Measurements from ENCODE around the gene TRAPPC4. TPM values are rescaled to one million over a fixed set of nuclear protein-coding genes. Genes with fewer than 3 reads are reported as not detected.
"Not testable (repeated sequence)": the region's sequence is repeated elsewhere in the genome, so short reads cannot be mapped to it uniquely, and the experiment has no call there.

Gene TRAPPC4
- total RNA-seq, 1 donor from 2014 or later: 60.1 TPM

- Mint-ChIP-seq H3K9me3 (no peaks in the 10 kb centered on the region), H3K27ac (peak overlapping the region; percentile 0), H3K36me3 (ENCODE audit: low read depth) (peaks cover 22% of the 10 kb centered on the region), H3K4me1 (peaks cover 15% of the 10 kb centered on the region), H3K27me3 (no peaks in the 10 kb centered on the region), H3K4me3 (peak overlapping the region; percentile 85)
- no peak for DNase-seq
- ChIA-PET POLR2A (interaction anchor here (1.0 to 2.7 kb wide), 5 partner anchors 11 to 55 kb away, joined by 3 to 21 read pairs (median 5); partner anchors contain the start of genes HMBS, RPS25, TRAPPC4 and VPS11), CTCF (no interaction called here)
- intact Hi-C loops (cut with micrococcal nuclease): loop anchor here (1.0 to 2.0 kb wide), 11 partner anchors 11 to 339 kb away; partner anchors contain the start of genes CENATAC, HINFP, HYOU1 and RPS25
- no peak for ATAC-seq (ENCODE audit: low read depth)
- TF ChIP-seq CTCF (IDR thresholded peaks at IDR 0.05): no peak
Measured at GRCh38 chr11:119029340-119030028, 10.9 kb downstream of the TRAPPC4 start.

- ATAC-seq (ENCODE audit: low read depth): no peak
- Mint-ChIP-seq H3K9me3 (no peaks in the 10 kb centered on the region), H3K4me3 (peak overlapping the region; percentile 85), H3K27me3 (no peaks in the 10 kb centered on the region), H3K36me3 (ENCODE audit: low read depth) (peaks cover 17% of the 10 kb centered on the region), H3K4me1 (peaks cover 15% of the 10 kb centered on the region), H3K27ac (peak overlapping the region; percentile 0)
- intact Hi-C loops (cut with micrococcal nuclease): loop anchor here (1.0 to 2.0 kb wide), 11 partner anchors 12 to 339 kb away; partner anchors contain the start of genes CENATAC, HINFP, HYOU1 and RPS25
- ChIA-PET POLR2A (interaction anchor here (1.0 to 1.5 kb wide), 4 partner anchors 11 to 55 kb away, joined by 3 to 21 read pairs (median 4); partner anchors contain the start of genes HMBS, RPS25, TRAPPC4 and VPS11), CTCF (no interaction called here)
- peak; percentile 31 for DNase-seq
- no peak for TF ChIP-seq CTCF (IDR thresholded peaks at IDR 0.05)
Measured at GRCh38 chr11:119030029-119030328, 11.4 kb downstream of the TRAPPC4 start.

GRCh38 chr11:119030329-119031047, 11.9 kb downstream of the TRAPPC4 start, which contains the start of gene SLC37A4:
Gene SLC37A4, minus strand, starts transcription at chr11:119030877.
- intact Hi-C loops (cut with micrococcal nuclease): loop anchor here (1.0 to 2.0 kb wide), 11 partner anchors 12 to 340 kb away; partner anchors contain the start of genes CENATAC, HINFP, HYOU1 and RPS25
- no peaks in the 10 kb centered on the region for H3K27me3 Mint-ChIP-seq
- peak within 1 kb of the TSS; percentile 85 for H3K4me3 Mint-ChIP-seq
- CTCF ChIA-PET: no interaction called here
- H3K9me3 Mint-ChIP-seq: no peaks in the 10 kb centered on the region
- POLR2A ChIA-PET: interaction anchor here (1.0 to 1.5 kb wide), 4 partner anchors 12 to 54 kb away, joined by 3 to 21 read pairs (median 4); partner anchors contain the start of genes HMBS, RPS25, TRAPPC4 and VPS11
- DNase-seq (peak; percentile 99), ATAC-seq (ENCODE audit: low read depth) (peak; percentile 95)
- peak within 1 kb of the TSS; percentile 61 for H3K27ac Mint-ChIP-seq
- H3K36me3 Mint-ChIP-seq (ENCODE audit: low read depth): peaks cover 12% of the 10 kb centered on the region
- H3K4me1 Mint-ChIP-seq: peaks cover 15% of the 10 kb centered on the region
- TF ChIP-seq CTCF (IDR thresholded peaks at IDR 0.05): no peak

GRCh38 chr11:119031912-119032280, 13.3 kb downstream of the TRAPPC4 start:
- ATAC-seq (ENCODE audit: low read depth) (no peak), DNase-seq (no peak)
- ChIA-PET POLR2A (interaction anchor here (0.6 kb wide), 1 partner anchor 14 kb away, joined by 5 read pairs; no protein-coding TSS in a partner anchor), CTCF (interaction anchor here (0.7 to 1.1 kb wide), 2 partner anchors 13 to 33 kb away, joined by 3 read pairs; partner anchors contain the start of gene TRAPPC4)
- intact Hi-C loops (cut with micrococcal nuclease): loop anchor here (2.0 kb wide), 2 partner anchors 125 to 341 kb away; no protein-coding TSS in a partner anchor
- Mint-ChIP-seq H3K9me3 (no peaks in the 10 kb centered on the region), H3K27me3 (no peaks in the 10 kb centered on the region), H3K4me1 (peaks cover 15% of the 10 kb centered on the region), H3K27ac (no peak overlapping the region), H3K36me3 (ENCODE audit: low read depth) (peaks cover 7% of the 10 kb centered on the region), H3K4me3 (no peak overlapping the region)
- no peak for TF ChIP-seq CTCF (IDR thresholded peaks at IDR 0.05)

GRCh38 chr11:119033421-119033820, 14.9 kb downstream of the TRAPPC4 start:
- ChIA-PET POLR2A (interaction anchor here (0.7 to 1.2 kb wide), 3 partner anchors 10 to 34 kb away, joined by 3 to 5 read pairs (median 4); no protein-coding TSS in a partner anchor), CTCF (interaction anchor here (1.1 kb wide), 1 partner anchor 9 kb away, joined by 3 read pairs; no protein-coding TSS in a partner anchor)
- ATAC-seq (ENCODE audit: low read depth); DNase-seq; H3K27ac Mint-ChIP-seq; H3K27me3 Mint-ChIP-seq; intact Hi-C loops (cut with micrococcal nuclease); H3K36me3 Mint-ChIP-seq (ENCODE audit: low read depth); H3K4me3 Mint-ChIP-seq; H3K9me3 Mint-ChIP-seq: not testable (repeated sequence)
- peaks cover 15% of the 10 kb centered on the region for H3K4me1 Mint-ChIP-seq

All from activated B cell treated with CpG ODN at 0.5 μM for 24 hours (primary cell).